SH-SY5Y (cell line): ENCODE results near the gene PIK3C2G.

Source experiments
- GATA2 ChIP-seq: IDR thresholded peaks from 2 replicates; pipeline ENCODE4 v1.6.1; 2011; ENCODE audit warnings: mild to moderate bottlenecking, low read depth, low read length
- GATA3 ChIP-seq: IDR thresholded peaks from 2 replicates; pipeline ENCODE4 v1.6.1; 2011; ENCODE audit warnings: low read depth, mild to moderate bottlenecking, low read length, moderate library complexity

DNA sequence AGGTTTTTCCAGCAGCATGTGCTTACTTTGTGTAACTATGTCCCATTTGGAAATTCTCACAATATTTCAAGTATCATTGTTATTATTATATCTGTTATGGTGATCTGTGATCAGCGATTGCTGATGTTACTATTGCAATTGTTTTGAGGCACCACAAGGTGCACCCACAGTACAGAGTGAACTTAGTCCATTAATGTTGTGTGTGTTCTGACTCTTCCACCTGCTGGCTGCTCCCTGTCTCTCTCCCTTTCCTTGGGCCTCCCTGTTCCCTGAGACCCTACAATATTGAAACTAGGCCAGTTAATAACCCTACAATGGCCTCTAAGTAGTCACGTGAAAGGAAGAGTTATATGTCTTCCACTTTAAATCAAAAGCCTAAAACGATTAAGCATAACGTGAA is 153.9 kb downstream of the PIK3C2G start:
- no peak for TF ChIP-seq GATA2
- TF ChIP-seq GATA3: no peak
